Glutamatergic neuron (in vitro differentiated cells): Measurements from ENCODE around the gene SUSD6. TPM values are rescaled to one million over a fixed set of nuclear protein-coding genes. Genes with fewer than 3 reads are reported as not detected.

Source experiments
- DNase-seq: peaks from one replicate; pipeline ENCODE4 v3.0.0; 2022
- H3K27ac Mint-ChIP-seq: one replicate; pipeline ENCODE4 v1.8.0; 2020; ENCODE audit warnings: mild to moderate bottlenecking, mixed read lengths, inconsistent platforms; ENCODE audit not compliant: unreplicated experiment
- H3K27me3 Mint-ChIP-seq: one replicate; pipeline ENCODE4 v1.8.0; 2020; ENCODE audit warnings: mild to moderate bottlenecking, moderate library complexity, mixed read lengths, inconsistent platforms; ENCODE audit not compliant: unreplicated experiment
- H3K36me3 Mint-ChIP-seq: one replicate; pipeline ENCODE4 v1.8.0; 2020; ENCODE audit warnings: mild to moderate bottlenecking, mixed read lengths, inconsistent platforms; ENCODE audit not compliant: unreplicated experiment
- H3K4me1 Mint-ChIP-seq: one replicate; pipeline ENCODE4 v1.8.0; 2020; ENCODE audit warnings: mild to moderate bottlenecking, low read depth, mixed read lengths, inconsistent platforms; ENCODE audit not compliant: unreplicated experiment
- H3K4me3 Mint-ChIP-seq: one replicate; pipeline ENCODE4 v1.8.0; 2020; ENCODE audit warnings: mild to moderate bottlenecking, mixed read lengths, inconsistent platforms; ENCODE audit not compliant: unreplicated experiment
- H3K9me3 Mint-ChIP-seq: one replicate; pipeline ENCODE4 v1.8.0; 2020; ENCODE audit warnings: mild to moderate bottlenecking, moderate library complexity, mixed read lengths, inconsistent platforms; ENCODE audit not compliant: unreplicated experiment
- total RNA-seq: library from RNA; stranded (reverse); fragmentation: NEBNext Ultra II Directional; extraction: Animal tissue kit (Norgen Biotek cat#: 25700); gene quantifications from one replicate; pipeline ENCODE4 v1.2.1, GENCODE V29; 2021; ENCODE audit not compliant: unreplicated experiment
- TF ChIP-seq, protein P1 (sequence below): fragments of 200-600 bp; sonication (generic); IDR thresholded peaks from one replicate; pipeline ENCODE4 v1.5.0; 2021; ENCODE audit not compliant: partially characterized antibody, unreplicated experiment

SUSD6 gene
- total RNA-seq, 1 donor from 2014 or later = 106 TPM

DNA sequence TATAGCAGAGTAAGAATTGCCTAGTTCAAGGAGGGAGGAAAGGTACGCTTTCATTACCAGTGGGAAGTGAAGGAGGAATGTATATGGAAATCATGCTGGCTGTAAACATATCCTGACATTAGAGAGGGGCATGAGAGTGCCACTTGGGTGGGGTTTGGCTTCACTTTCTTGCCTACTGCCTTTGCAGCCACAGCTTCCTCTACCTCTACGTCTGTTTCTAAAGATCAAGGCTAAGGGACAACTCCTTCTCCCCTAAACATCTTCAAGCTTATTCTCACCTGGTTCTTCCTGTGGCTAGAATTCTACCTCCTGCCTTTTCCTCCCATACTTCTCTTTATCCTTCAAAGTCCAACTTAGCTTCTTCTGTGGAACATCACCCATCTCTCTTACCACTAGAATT is 58.0 kb downstream of the SUSD6 start:
- peaks cover 17% of the 10 kb centered on the region for H3K27me3 Mint-ChIP-seq
- H3K27ac Mint-ChIP-seq = no peak overlapping the region
- peaks cover 5% of the 10 kb centered on the region for H3K36me3 Mint-ChIP-seq
- DNase-seq = no peak
- no peak overlapping the region for H3K4me3 Mint-ChIP-seq
- H3K9me3 Mint-ChIP-seq = peaks cover 25% of the 10 kb centered on the region
- TF ChIP-seq, protein P1, sequence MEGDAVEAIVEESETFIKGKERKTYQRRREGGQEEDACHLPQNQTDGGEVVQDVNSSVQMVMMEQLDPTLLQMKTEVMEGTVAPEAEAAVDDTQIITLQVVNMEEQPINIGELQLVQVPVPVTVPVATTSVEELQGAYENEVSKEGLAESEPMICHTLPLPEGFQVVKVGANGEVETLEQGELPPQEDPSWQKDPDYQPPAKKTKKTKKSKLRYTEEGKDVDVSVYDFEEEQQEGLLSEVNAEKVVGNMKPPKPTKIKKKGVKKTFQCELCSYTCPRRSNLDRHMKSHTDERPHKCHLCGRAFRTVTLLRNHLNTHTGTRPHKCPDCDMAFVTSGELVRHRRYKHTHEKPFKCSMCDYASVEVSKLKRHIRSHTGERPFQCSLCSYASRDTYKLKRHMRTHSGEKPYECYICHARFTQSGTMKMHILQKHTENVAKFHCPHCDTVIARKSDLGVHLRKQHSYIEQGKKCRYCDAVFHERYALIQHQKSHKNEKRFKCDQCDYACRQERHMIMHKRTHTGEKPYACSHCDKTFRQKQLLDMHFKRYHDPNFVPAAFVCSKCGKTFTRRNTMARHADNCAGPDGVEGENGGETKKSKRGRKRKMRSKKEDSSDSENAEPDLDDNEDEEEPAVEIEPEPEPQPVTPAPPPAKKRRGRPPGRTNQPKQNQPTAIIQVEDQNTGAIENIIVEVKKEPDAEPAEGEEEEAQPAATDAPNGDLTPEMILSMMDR = no peak
- peaks cover 66% of the 10 kb centered on the region for H3K4me1 Mint-ChIP-seq

DNA sequence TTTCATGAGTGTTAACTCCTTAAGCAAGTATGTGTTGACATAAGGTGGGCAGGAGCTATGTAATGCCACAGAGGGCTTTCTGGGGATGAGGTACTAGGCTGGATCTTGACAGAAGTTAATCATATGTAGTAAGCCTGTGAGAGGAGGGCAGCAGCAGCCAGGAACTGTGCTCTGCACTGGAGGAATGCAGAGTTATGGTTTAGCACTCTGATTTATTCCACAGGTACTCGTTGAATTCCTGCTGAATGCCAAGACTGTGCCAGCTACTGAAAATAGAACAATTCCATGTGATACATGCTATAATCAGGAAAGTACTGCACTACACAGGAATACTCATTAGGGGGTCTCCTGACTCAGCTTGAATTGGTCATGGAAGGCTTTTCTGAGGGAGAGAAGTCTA is 58.7 kb downstream of the SUSD6 start:
- H3K27ac Mint-ChIP-seq = peak overlapping the region; percentile 26
- H3K27me3 Mint-ChIP-seq = peaks cover 17% of the 10 kb centered on the region
- peaks cover 25% of the 10 kb centered on the region for H3K9me3 Mint-ChIP-seq
- H3K4me1 Mint-ChIP-seq = peaks cover 70% of the 10 kb centered on the region
- peaks cover 5% of the 10 kb centered on the region for H3K36me3 Mint-ChIP-seq
- DNase-seq = no peak
- peak overlapping the region; percentile 39 for H3K4me3 Mint-ChIP-seq
- TF ChIP-seq, protein P1 = no peak

DNA sequence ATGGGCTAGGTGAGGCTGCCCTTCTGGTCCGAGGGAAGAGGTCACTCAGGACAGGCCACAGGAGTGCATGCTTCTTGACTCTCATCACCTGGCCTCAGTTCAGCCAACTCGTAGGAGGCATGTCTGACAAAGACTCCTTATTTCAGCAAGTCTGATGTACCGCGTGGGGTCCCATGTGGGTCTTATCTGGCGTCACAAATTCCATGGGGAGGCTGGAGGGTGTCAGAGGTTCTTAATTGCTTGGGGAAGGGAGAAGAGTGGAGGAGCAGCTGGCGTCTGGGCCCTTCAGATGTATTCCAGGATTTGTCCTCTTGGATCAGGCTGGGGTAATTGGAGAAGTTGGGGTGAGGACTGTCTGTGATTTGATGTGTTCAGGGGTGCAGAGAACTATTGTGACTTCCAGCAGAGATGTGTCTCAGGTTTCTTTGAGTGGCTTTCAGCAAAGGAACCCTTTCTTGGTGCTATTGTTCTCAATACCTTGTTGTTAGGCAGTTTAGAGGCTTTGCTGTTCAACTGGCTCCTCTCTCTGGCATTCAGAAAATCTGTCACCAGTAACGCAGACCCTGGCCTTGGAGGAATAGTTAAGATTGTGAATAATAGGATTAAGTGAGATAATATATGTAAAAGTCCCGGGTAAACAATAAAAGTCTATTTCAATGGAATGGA is 60.1 kb downstream of the SUSD6 start:
- Mint-ChIP-seq H3K4me3 (peak overlapping the region; percentile 59), H3K27me3 (peaks cover 17% of the 10 kb centered on the region), H3K4me1 (peaks cover 66% of the 10 kb centered on the region), H3K9me3 (peaks cover 19% of the 10 kb centered on the region), H3K36me3 (peaks cover 5% of the 10 kb centered on the region), H3K27ac (peak overlapping the region; percentile 70)
- no peak for DNase-seq
- TF ChIP-seq, protein P1 = no peak

DNA sequence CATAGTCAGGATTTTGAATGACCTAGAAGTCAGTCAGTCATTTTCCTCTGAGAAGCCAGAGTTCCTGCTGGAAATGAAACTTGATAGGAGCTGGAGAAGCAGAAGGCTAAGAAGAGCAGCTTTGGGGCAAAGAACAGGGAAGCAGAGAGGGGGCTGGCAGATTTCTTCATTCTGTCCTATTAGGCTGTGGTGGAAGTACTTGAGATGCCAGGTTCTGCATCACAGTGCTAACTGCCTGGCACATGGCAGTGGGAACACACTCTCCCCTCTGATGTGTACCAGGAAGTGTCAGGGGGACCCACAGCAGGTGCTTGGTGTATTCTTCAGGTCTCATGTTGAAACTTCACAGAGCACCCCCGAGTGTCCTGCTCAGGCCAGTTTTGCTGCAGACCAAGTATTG is 61.0 kb downstream of the SUSD6 start:
- peak overlapping the region; percentile 47 for H3K4me3 Mint-ChIP-seq
- peaks cover 5% of the 10 kb centered on the region for H3K36me3 Mint-ChIP-seq
- peaks cover 65% of the 10 kb centered on the region for H3K4me1 Mint-ChIP-seq
- TF ChIP-seq, protein P1 = no peak
- peak overlapping the region; percentile 75 for H3K27ac Mint-ChIP-seq
- H3K27me3 Mint-ChIP-seq = peaks cover 17% of the 10 kb centered on the region
- DNase-seq = no peak
- H3K9me3 Mint-ChIP-seq = peaks cover 17% of the 10 kb centered on the region

DNA sequence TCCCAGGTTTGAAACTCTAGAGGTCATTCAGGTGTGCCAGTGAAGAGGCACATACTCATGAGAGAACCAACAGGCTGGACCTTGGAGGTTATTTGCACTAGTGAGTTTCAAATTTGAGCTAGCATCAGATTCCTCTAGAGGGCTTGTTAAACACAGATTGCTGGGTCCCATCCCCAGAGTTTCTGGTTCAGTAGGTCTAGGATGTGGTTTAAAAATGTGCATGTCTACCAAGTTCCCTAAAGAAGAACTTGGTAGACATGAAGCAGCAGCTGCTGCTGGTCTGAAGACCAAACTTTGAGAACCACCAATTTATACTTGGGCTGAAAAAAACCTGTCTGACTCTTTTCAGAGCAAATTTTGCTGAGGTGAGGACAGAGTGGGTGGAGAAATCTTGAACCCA is 61.7 kb downstream of the SUSD6 start:
- DNase-seq = no peak
- Mint-ChIP-seq H3K27ac (peak overlapping the region; percentile 53), H3K4me3 (no peak overlapping the region), H3K4me1 (peaks cover 65% of the 10 kb centered on the region), H3K36me3 (peaks cover 5% of the 10 kb centered on the region), H3K27me3 (peaks cover 12% of the 10 kb centered on the region), H3K9me3 (peaks cover 16% of the 10 kb centered on the region)
- TF ChIP-seq, protein P1 = no peak
